NCI-H526 treated with DMSO at 0.1 percent for 48 hours (cell line): ENCODE measurements around the gene SLC25A25.
"Not testable (repeated sequence)": the region's sequence is repeated elsewhere in the genome, so short reads cannot be mapped to it uniquely, and the experiment has no call there.

ENCODE experiments used
- DNase-seq: peaks from one replicate; lab custom pipeline; 2025; lab: John Stamatoyannopoulos, UW

The SLC25A25 gene

DNA sequence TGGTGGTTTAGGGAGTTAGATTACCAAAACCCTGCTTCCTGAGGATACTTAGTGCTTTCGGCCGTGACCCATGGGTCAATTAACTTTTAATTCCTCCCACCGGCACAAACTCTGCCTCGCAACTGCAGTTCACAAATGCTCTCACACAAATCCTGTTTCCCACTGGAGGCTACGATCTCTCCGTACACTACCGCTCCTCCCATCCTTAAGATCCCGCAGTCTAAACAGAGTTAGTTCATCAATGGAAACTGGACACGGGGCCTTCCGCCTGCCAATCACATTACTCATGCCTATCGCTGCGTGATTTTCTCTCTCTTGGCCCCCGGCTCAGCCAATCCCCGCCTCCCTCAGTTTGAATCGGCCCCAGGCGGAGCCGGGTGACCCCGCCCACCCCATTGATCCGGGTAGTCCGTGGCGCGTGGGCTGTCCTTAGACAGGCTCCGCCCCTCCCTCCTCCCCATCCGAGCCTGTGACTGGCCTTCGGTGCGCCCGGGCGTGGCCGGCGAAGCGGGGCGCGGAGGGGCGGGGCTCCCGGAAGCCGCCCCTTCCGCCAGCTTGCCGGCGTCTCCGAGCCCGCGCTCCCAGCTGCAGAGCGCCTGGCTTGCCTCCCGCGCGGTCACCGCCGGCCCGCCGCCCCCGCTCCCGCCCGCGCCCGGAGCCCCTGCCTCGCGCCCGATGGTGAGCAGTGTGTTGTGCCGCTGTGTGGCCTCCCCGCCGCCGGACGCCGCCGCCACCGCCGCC, at the start of gene SLC25A25:
TSS of gene SLC25A25 (plus strand) at position 588 of the 741 bp plus-strand sequence. CDS start at position 676, 88 bp downstream.
- DNase-seq: peak; percentile 92

DNA sequence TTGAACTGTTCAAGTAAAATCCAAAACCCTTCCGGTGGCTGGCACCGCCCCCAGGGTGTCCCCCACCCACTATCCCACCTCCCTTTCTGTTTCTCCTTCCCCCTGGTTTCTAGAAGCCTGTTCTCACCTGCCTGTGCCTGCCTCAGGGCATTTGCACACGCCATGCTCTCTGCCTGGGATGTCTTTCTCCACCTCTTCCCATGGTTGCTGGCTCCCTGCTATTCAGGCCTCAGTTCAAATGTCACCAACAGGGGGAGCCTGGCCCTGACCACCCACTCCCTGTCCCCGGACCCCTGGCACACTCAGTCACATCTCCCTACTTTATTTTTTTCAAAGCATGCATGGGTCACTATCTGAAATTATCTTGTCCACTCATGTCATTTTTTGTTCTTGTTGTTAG, 47.3 kb upstream of the SLC25A25 start:
- no peak for DNase-seq

DNA sequence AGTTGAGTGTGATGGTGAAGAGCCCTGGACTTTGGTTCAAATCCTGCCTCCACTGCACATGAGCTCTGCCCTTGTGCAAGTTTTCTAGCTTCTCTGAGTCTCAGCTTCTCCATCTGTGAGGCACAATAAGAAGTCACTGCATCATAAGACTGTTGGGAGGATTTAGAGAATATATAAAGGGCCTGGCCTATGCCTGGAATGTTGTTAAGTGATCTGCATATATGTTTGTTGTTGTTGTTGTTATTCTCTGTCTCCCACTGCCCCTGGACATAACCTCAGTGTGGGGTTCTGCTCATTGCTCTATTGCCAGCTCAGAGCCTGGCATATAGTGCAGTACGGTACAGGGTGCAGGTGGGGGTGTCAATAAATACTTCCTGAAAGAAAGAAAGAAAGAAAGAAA, 46.9 kb upstream of the SLC25A25 start:
- no peak for DNase-seq

DNA sequence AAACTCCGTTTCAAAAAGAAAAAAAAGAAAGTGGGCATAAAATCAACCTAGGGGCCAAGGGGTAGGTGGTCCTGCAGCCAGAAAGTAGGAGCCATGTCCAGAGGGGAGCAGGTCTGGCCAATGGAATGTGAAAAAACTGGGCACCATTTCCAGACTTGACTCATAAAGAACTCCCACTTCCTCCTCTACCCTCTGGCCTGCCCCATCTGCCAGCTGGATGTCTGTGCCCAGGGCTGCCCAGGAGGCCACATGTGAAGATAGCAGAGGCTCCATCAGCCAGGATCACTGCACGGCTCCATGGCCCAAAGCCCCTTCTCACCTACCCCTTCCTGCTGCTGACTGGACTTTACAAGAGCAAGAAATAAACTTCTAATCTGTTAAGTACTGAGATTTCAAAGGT, 45.1 kb upstream of the SLC25A25 start:
- no peak for DNase-seq

DNA sequence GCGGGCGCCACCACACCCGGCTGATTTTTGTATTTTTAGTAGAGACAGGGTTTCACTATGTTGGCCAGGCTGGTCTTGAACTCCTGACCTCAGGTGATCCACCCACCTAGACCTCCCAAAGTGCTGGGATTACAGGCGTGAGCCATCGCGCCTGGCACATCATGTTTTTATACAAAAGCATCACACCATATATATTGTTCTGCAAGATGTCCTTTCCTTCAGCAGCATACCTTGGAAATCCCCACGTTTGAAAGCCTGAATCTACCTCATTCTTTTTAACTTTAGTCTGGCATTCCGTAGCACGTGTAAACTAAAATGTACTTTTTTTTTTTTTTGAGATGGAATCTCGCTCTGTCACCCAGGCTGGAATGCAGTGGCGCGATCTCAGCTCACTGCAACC, 44.4 kb upstream of the SLC25A25 start:
- DNase-seq: not testable (repeated sequence)

DNA sequence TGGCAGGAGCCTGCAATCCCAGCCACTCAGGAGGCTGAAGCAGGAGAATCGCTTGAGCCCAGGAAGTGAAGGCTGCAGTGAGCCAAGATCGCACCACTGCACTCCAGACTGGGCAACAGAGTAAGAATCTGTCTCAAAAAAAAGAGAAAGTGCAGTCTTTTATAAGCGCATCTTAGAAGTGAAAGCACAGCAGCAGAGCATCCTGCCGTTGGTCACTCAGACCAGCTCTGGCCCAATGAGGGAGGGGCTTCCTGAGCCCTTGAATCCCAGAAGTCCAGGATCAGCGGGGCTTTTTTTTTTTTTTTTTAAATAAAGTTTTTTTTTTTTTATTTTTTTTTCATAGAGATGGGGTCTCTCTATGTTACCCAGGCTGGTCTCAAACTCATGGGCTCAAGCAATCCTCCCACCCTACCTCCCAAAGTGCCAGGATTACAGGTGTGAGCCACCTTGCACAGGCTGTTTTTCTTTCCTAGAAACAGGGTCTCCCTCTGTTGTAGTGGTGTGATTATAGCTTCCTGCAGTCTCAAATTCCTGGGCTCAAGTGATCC, 43.2 kb upstream of the SLC25A25 start:
- no peak for DNase-seq

DNA sequence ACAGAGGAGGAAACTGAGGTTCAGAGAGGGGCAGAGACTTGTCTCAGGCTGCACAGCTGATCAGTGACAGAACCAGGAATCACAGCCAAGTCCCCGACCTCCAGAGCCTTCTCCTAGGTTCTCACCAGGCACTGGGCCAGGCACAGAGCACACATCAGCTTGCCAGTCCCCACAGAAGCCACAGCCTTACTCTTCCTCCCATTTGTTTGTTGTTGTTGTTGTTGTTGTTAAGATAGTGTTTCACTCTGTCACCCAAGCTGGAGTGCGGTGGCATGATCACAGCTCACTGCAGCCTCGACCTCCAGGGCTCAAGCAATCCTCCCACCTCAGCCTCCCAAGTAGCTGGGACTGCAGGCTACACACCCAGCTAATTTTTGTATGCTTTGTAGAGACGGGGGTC, 42.3 kb upstream of the SLC25A25 start:
- DNase-seq: no peak

DNA sequence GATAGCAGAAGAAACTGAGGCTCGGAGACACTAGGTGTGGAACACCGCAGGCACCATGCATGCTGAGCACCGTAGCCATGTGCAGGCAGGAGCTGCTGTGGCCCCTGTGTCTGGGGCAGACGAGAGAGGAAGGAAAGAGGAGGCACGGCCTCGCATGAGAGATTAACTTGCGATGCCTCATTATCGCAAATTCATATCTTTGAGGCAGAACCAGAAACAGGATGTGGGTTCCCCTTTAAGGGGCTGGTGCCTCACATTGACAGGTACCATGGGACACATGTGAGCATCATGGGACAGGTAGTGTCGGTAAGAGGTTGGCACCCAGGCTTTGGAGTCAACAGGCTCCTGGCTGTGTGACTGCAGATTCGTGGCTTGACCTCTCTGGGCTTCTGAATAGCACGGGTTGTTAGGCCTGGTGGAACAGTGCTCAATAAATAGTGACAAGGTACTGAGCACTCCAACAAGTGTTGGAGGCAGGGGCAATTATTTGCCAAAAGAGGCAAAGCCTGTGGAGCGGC, 41.7 kb upstream of the SLC25A25 start:
- DNase-seq: no peak

DNA sequence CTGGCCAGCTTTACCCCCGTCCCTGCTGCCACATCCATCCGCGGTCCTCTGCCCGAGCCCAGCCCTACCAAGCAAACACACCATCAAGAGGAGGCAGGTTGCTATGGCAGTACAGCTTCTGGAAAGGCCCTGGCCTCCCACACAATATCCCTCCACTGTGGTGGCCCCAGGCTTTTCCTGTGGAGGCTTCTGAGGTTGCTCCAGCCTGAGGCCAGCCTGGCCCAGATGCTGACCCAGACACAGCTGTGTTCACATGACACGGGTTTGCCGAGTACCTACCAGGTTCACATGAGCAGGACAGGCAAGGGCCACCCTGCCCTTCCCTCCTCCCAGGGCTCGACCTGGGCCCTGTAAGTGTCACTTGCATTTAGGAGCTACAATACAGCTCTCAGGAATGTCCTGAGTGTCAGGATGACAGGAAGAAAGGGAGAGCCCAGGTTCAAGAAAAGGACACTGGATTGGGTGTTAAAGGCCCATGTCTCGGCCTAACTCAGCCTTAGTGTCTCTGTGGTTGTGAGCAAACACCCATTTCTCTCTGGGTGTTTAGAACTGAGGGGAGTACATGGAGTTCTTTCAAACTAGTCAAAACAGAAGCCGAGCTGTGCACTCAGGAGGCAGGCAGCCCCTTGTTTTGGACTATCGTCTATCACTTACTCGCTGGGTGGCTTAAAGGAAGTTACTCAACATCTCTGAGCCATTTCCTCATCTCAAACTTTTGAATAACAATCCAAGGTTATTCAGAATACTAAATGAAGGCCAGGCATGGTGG, 41.1 kb upstream of the SLC25A25 start:
- DNase-seq: no peak

DNA sequence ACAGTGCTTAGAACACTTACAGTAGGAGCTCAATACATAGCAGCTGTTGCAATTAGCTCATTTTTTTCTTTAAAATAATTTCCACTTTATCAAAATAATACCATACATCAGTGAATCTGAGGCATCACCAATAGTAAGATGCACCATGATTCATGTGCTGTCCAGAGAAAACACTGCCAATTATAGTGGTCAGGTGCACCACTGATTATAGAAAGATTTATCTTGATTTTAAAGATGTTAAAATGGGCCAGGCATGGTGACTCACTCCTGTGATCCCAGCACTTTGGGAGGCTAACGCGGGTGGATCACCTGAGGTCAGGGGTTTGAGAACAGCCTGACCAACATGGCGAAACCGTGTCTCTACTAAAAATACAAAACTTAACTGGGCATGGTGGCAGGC, 40.3 kb upstream of the SLC25A25 start:
- DNase-seq: no peak

DNA sequence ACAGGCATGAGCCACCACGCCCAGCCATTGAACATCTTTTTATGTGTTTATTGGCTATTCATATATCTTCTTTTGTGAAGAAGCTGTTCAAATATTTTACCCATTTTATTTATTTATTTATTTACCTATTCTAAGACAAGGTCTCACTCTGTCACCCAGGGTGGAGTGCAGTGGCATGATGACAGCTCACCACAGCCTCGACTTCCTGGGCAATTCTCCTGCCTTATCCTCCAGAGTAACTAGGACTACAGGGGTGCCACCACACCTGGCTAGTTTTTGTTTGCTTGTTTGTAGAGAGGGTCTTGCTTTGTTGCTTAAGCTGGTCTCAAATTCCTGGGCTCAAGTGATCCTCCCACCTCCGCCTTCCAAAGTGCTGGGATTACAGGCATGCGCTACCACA, 34.4 kb upstream of the SLC25A25 start:
- DNase-seq: no peak

DNA sequence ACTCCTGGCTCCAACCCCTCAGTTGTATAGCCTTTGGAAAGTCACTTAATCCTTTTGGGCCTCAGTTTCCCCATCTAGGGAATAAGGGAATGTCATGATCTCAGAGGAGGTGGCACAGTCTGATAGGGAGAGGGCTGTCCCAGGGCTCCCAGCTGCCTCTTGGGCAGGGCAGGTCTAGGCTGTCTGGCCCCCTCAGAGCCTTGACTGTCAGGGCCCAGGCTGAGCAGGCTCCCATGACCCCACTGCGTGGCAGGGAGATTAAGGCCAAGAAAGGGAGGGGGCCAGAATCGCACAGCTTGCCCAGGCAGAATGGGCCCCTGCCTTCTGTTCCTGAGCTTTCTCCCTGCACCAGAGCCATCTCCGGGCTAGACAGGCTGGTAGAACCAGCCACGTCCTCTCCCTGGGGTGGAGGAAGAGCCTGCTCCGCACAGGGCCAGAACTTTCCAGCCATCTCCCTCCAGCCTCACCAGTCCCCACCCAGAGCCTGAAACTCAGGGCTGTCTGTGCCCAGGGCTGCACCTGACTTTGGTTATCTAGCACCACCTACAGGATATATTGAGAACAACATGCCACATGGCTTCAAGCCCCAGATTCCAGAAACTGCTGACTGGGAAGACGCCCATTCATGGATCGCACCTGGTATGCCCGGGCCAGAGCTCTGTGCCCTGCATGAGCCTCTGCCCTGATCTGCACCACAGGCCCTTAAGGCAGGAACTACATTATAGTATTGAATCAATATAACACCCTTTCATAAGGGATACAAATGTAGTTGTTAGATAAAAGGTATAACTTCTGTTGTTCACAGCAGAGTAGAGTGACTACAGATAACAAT, 33.0 kb upstream of the SLC25A25 start:
- peak; percentile 55 for DNase-seq

DNA sequence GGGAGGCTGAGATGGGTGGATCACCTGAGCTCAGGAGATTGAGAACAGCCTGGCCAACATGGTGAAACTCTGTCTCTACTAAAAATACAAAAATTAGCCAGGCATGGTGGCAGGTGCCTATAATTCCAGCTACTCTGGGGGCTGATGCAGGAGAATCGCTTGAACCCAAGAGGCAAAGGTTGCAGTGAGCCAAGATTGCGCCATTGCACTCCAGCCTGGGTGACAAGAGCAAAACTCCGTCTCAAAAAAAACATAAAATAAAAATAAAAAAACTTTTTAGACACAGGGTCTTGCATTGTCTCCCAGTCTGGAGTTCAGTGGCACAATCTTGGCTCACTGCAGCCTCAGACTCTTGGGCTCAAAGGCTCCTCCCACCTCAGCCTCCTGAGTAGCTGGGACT, 31.5 kb upstream of the SLC25A25 start:
- DNase-seq: not testable (repeated sequence)

DNA sequence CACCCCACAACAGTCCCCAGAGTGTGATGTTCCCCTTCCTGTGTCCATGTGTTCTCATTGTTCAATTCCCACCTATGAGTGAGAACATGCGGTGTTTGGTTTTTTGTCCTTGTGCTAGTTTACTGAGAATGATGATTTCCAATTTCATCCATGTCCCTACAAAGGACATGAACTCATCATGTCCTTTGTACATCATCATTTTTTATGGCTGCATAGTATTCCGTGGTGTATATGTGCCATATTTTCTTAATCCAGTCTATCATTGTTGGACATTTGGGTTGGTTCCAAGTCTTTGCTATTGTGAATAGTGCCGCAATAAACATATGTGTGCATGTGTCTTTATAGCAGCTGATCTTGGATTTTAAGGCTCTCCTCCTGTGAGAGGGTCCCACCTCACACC, 27.2 kb upstream of the SLC25A25 start:
- DNase-seq: not testable (repeated sequence)

DNA sequence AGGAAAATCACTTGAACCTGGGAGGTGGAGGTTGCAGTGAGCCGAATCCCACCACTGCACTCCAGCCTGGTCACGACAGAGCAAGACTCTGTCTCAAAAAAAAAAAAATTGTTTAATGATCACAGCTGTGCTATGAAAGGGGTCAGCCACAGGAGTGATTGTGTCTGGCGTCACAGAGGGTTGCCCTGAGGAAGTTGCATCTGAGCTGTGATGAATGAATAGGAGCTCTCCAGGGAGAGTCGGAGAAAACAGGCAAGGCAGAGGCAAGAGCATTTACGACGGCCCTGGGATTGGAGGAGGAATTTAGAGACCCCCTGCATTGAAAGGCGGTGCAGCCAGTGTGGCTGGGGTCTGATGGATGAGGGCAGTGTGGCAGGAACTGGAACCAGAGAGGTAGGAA, 26.0 kb upstream of the SLC25A25 start:
- no peak for DNase-seq

DNA sequence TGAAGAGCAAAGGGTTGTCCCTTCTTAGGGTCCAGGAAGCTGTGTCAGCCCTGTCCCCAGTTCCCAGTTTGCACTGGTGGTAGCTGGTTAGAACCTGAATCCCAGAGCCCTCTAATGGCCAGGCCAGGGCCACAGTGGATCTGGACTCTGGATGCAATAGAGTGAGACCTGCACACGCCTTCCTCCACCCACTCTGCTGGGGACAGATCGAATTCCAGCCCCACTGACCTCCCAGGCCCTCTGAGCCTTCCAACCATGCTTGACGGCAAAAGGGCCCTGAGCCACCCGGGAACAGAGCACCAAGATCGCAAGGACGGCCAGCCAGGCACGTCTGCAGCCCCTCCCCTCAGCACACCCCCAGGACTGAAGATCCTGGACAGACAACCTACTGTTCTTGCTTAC, 24.6 kb upstream of the SLC25A25 start:
- DNase-seq: no peak

DNA sequence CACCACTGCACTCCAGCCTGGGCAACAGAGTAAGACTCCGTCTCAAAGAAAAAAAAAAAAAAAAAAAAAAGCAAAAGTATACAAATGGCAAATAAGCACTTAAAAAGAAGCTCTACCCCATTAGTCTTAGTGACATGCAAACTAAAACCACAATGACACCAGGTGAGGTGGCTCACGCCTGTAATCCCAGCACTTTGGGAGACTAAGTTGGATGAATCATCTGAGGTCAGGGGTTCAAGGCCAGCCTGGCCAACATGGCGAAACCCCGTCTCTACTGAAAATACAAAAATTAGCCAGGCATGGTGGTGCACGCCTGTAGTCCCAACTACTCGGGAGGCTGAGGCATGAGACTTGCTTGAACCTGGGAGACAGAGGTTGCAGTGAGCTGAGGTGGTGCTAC, 22.6 kb upstream of the SLC25A25 start:
- DNase-seq: not testable (repeated sequence)

DNA sequence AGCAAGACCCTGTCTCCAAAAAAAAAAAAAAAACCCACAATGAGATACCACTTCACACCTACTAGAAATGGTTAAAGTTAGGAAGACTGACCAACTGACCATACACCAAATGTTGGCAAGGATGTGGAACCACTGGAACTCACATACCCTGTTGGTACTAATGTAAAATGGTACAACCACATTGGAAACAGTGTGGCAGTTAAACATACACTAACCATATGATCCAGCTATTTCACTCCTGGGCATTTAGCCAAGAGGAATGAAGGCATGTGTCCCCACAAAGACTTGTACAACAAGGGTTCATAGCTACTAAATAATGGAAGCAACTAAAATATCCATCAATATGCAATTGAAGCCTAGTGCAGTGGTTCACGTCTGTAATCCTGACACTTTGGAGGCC, 22.2 kb upstream of the SLC25A25 start:
- no peak for DNase-seq

DNA sequence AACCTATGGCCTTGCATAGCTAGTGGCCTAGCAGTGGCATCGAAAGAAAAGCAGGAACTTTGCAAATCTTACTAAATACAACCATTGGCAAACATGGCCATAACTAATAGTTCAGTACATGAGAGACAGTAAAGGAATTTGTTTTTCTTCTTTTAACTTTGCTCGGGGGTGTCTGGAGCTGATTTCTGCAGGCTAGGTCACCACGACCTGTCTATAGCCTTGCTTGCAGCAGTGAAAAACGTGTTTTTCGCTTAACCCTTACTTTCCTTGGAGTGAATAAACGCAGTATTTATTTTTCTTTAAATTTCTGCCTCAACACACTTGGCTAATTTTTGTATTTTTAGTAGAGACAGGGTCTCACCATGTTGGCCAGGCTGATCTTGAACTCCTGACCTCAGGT, 20.8 kb upstream of the SLC25A25 start:
- DNase-seq: no peak

DNA sequence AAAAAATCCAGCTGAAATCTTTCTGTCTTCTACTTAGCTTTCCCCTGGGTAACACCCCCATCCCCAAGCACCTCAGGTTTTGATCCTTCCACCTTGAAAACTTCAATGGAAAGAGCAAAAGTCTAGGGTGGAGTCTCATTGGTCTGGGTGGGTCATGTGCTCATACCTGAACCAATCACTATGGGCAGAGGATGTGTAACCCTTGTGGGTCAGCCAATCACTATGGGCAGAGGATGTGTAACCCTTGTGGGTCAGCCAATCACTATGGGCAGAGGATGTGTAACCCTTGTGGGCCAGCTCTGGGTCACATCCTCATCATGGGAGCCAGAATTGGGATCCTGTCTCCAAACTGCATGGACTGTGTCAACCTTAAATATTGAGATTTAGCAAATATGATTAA, 19.4 kb upstream of the SLC25A25 start:
- DNase-seq: no peak

DNA sequence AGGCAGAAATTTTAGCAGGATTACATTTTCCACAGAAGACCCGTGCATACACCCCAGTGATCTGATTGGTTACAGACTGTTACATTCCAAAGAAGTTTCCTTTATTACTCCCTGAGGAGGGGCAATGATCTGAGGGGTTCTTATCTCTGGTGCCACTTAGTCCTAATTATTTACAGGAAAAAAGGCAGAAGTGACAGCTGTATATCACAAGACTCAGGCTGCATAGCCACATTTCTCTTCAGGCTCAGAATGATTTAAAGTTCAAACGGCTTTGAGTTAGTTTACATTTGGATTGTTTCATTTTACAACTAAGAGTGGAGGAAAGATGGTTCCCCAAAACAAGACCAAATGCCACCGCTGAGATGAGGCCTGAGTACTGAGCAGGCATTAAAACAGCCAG, 18.2 kb upstream of the SLC25A25 start:
- DNase-seq: no peak
